DND-41 (cell line): ENCODE data around the gene HDAC10.

Experiments
- ATAC-seq: fragments of 200-7000 bp; cut with Tn5 transposase; 3 replicates; pipeline ENCODE4 v1.9.1; 2021; ENCODE audit warnings: low read depth; ENCODE audit not compliant: insufficient read depth
- DNase-seq: peaks from one replicate; pipeline ENCODE4 v3.0.0-alpha.2; 2020
- H2AFZ ChIP-seq: 2 replicates; pipeline ENCODE4 v1.6.0; 2012; ENCODE audit warnings: low read depth, low read length
- H3K27ac ChIP-seq: 2 replicates; pipeline ENCODE4 v1.5.1; 2012; ENCODE audit warnings: low read length, inconsistent platforms
- H3K27me3 ChIP-seq: fragments of 200-600 bp; sonication (generic); 2 replicates; pipeline ENCODE4 v1.6.0; 2012; ENCODE audit warnings: low read length, mild to moderate bottlenecking, inconsistent platforms; ENCODE audit not compliant: insufficient read depth, poor library complexity
- H3K36me3 ChIP-seq: 2 replicates; pipeline ENCODE4 v1.5.1; 2012; ENCODE audit warnings: low read length, inconsistent platforms; ENCODE audit not compliant: insufficient read depth
- H3K4me1 ChIP-seq: 2 replicates; pipeline ENCODE4 v1.5.1; 2012; ENCODE audit warnings: mild to moderate bottlenecking, low read length; ENCODE audit not compliant: insufficient read depth
- H3K4me2 ChIP-seq: 2 replicates; pipeline ENCODE4 v1.6.0; 2012; ENCODE audit warnings: mild to moderate bottlenecking, moderate library complexity, low read length, inconsistent platforms; ENCODE audit not compliant: insufficient read depth
- H3K4me3 ChIP-seq, 2 experiments: fragments of 200-600 bp in 1 of 2; shearing (Covaris generic) in 1 of 2; 2 replicates each; pipeline ENCODE4 v1.5.1; 2012 to 2016; ENCODE audit warnings: inconsistent platforms in 2 of 2, low read length in 2 of 2, mild to moderate bottlenecking in 2 of 2, low read depth in 1 of 2, moderate library complexity in 1 of 2
- H3K79me2 ChIP-seq: 2 replicates; pipeline ENCODE4 v1.6.0; 2012; ENCODE audit warnings: low read length, inconsistent platforms; ENCODE audit not compliant: insufficient read depth
- H3K9ac ChIP-seq: 2 replicates; pipeline ENCODE4 v1.6.0; 2012; ENCODE audit warnings: low read depth, mild to moderate bottlenecking, inconsistent platforms, low read length, moderate library complexity
- H3K9me3 ChIP-seq: 2 replicates; pipeline ENCODE4 v1.5.1; 2012; ENCODE audit warnings: low read length, moderate library complexity, mild to moderate bottlenecking, inconsistent platforms; ENCODE audit not compliant: insufficient read depth, severe bottlenecking
- H4K20me1 ChIP-seq: 2 replicates; pipeline ENCODE4 v1.6.0; 2012; ENCODE audit warnings: low read length; ENCODE audit not compliant: insufficient read depth
- EZH2 ChIP-seq: IDR thresholded peaks from 3 replicates; pipeline ENCODE4 v1.6.1; 2012; ENCODE audit warnings: borderline replicate concordance, low read depth, mild to moderate bottlenecking, moderate library complexity, low read length, inconsistent platforms; ENCODE audit not compliant: severe bottlenecking
- TF ChIP-seq, protein P1 (sequence below): IDR thresholded peaks from 2 replicates; pipeline ENCODE4 v1.5.1; 2012; ENCODE audit warnings: borderline replicate concordance, low read length, moderate library complexity, mild to moderate bottlenecking; ENCODE audit not compliant: poor library complexity, severe bottlenecking; ENCODE audit errors: extremely low read depth

HDAC10 gene, protein sequence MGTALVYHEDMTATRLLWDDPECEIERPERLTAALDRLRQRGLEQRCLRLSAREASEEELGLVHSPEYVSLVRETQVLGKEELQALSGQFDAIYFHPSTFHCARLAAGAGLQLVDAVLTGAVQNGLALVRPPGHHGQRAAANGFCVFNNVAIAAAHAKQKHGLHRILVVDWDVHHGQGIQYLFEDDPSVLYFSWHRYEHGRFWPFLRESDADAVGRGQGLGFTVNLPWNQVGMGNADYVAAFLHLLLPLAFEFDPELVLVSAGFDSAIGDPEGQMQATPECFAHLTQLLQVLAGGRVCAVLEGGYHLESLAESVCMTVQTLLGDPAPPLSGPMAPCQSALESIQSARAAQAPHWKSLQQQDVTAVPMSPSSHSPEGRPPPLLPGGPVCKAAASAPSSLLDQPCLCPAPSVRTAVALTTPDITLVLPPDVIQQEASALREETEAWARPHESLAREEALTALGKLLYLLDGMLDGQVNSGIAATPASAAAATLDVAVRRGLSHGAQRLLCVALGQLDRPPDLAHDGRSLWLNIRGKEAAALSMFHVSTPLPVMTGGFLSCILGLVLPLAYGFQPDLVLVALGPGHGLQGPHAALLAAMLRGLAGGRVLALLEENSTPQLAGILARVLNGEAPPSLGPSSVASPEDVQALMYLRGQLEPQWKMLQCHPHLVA

GRCh38 chr22:50250555-50251476, at the start of gene HDAC10:
HDAC10 (minus strand) TSS chr22:50251265; CDS start chr22:50251032, 233 bp downstream.
- Histone ChIP-seq H3K27ac (peak within 1 kb of the TSS; percentile 86), H4K20me1 (peaks cover 34% of the 10 kb centered on the region), H3K4me3 (peak within 1 kb of the TSS; percentile 96 to 100), H3K79me2 (peaks cover 32% of the 10 kb centered on the region), H3K27me3 (no peaks in the 10 kb centered on the region), H3K4me1 (peaks cover 38% of the 10 kb centered on the region), H2AFZ (peak within 1 kb of the TSS; percentile 98), H3K36me3 (peaks cover 43% of the 10 kb centered on the region), H3K9me3 (no peaks in the 10 kb centered on the region), H3K9ac (peak within 1 kb of the TSS; percentile 100), H3K4me2 (peak within 1 kb of the TSS; percentile 100)
- DNase-seq: peak; percentile 90
- no peak for TF ChIP-seq EZH2
- TF ChIP-seq, protein P1, sequence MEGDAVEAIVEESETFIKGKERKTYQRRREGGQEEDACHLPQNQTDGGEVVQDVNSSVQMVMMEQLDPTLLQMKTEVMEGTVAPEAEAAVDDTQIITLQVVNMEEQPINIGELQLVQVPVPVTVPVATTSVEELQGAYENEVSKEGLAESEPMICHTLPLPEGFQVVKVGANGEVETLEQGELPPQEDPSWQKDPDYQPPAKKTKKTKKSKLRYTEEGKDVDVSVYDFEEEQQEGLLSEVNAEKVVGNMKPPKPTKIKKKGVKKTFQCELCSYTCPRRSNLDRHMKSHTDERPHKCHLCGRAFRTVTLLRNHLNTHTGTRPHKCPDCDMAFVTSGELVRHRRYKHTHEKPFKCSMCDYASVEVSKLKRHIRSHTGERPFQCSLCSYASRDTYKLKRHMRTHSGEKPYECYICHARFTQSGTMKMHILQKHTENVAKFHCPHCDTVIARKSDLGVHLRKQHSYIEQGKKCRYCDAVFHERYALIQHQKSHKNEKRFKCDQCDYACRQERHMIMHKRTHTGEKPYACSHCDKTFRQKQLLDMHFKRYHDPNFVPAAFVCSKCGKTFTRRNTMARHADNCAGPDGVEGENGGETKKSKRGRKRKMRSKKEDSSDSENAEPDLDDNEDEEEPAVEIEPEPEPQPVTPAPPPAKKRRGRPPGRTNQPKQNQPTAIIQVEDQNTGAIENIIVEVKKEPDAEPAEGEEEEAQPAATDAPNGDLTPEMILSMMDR: no peak
- peak; percentile 91 for ATAC-seq

GRCh38 chr22:50300620-50301257, 49.7 kb upstream of the HDAC10 start:
- no peaks in the 10 kb centered on the region for H3K27me3 ChIP-seq
- H3K4me2 ChIP-seq: no peak overlapping the region
- no peaks in the 10 kb centered on the region for H3K9me3 ChIP-seq
- ATAC-seq (no peak), DNase-seq (no peak)
- no peaks in the 10 kb centered on the region for H3K36me3 ChIP-seq
- peaks cover 22% of the 10 kb centered on the region for H4K20me1 ChIP-seq
- H2AFZ ChIP-seq: no peak overlapping the region
- H3K4me3 ChIP-seq: no peak overlapping the region
- H3K27ac ChIP-seq: no peak overlapping the region
- no peaks in the 10 kb centered on the region for H3K79me2 ChIP-seq
- no peak overlapping the region for H3K9ac ChIP-seq
- no peaks in the 10 kb centered on the region for H3K4me1 ChIP-seq
- TF ChIP-seq EZH2: no peak
- TF ChIP-seq, protein P1: no peak

DNA sequence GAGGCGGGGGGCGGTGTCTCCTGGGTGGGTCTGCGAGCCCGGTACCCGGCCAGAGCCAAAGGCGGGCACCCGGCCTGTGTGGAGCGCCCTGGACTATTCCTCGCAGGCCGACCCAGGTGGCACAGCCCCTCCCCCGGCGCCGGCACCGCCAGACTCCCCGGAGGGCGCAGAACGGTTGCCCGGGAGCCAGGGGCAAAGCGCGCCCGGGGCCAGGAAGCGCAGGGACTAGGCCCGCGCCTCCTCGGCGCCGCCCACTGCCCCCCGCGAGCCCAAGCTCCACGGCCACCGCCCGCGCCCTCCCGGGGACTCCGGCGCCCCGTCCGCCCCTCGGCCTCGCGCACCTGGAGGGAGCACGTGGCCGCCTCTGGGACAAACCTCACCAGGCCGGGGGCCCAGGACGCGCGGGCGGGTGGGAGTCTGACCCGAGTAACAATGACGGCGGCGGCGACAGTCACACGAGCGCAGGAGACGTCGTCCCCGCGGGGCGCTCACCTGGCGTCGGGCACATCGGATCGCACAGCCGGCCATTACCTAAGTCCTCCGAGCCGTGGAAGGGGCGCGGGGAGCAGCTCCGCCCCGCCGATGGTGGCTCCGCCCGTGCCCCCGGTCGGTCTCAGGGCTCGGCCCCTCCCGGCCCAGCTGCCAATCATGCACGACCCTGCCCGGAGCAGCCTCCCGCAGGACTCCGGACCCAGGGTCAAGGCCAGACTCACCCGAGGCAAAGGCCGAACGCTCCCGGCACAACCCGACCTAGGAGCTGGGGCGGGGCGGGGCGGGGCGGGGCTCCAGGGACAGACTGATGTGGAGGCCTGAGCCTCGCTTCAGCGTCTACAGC, 48.9 kb upstream of the HDAC10 start:
- no peaks in the 10 kb centered on the region for H3K27me3 ChIP-seq
- no peak overlapping the region for H3K4me2 ChIP-seq
- TF ChIP-seq, protein P1: no peak
- TF ChIP-seq EZH2: no peak
- ATAC-seq (no peak), DNase-seq (no peak)
- no peak overlapping the region for H3K9ac ChIP-seq
- H3K9me3 ChIP-seq: no peaks in the 10 kb centered on the region
- H3K27ac ChIP-seq: no peak overlapping the region
- H3K36me3 ChIP-seq: no peaks in the 10 kb centered on the region
- H3K4me1 ChIP-seq: no peaks in the 10 kb centered on the region
- peaks cover 16% of the 10 kb centered on the region for H4K20me1 ChIP-seq
- H3K79me2 ChIP-seq: no peaks in the 10 kb centered on the region
- H2AFZ ChIP-seq: no peak overlapping the region
- H3K4me3 ChIP-seq: no peak overlapping the region
